Stimulated activated memory B cell treated with anti-CD40 and anti-IgM and Interleukin-4, amounts not matched to agents 10 μg/mL and 1 μg/mL and 100 μg/mL, for 72 hours (primary cell): ENCODE results near the gene SFSWAP.

Source experiments
- ATAC-seq: fragments of 150-1000 bp; cut with Tn5 transposase; 2 replicates; pipeline ENCODE4 v1.10.0; 2021
- H3K27ac Mint-ChIP-seq: one replicate; pipeline ENCODE4 v1.8.0; 2022; ENCODE audit warnings: mild to moderate bottlenecking, mixed read lengths
- H3K27me3 Mint-ChIP-seq: one replicate; pipeline ENCODE4 v1.8.0; 2022; ENCODE audit warnings: mixed read lengths
- H3K36me3 Mint-ChIP-seq: one replicate; pipeline ENCODE4 v1.8.0; 2022; ENCODE audit warnings: mixed read lengths
- H3K4me1 Mint-ChIP-seq: one replicate; pipeline ENCODE4 v1.8.0; 2022; ENCODE audit warnings: mixed read lengths
- H3K4me3 Mint-ChIP-seq: one replicate; pipeline ENCODE4 v1.8.0; 2022; ENCODE audit warnings: mild to moderate bottlenecking, moderate library complexity, mixed read lengths
- H3K9me3 Mint-ChIP-seq: one replicate; pipeline ENCODE4 v1.8.0; 2022; ENCODE audit warnings: mixed read lengths

Gene SFSWAP

GRCh38 chr12:131687346-131688125 lies 23.4 kb upstream of the SFSWAP start:
- H3K27me3 Mint-ChIP-seq = peaks cover 12% of the 10 kb centered on the region
- peaks cover 4% of the 10 kb centered on the region for H3K4me1 Mint-ChIP-seq
- no peaks in the 10 kb centered on the region for H3K36me3 Mint-ChIP-seq
- peaks cover 18% of the 10 kb centered on the region for H3K9me3 Mint-ChIP-seq
- ATAC-seq = no peak
- no peak overlapping the region for H3K27ac Mint-ChIP-seq
- H3K4me3 Mint-ChIP-seq = no peak overlapping the region

- H3K27ac Mint-ChIP-seq = no peak overlapping the region
- H3K36me3 Mint-ChIP-seq = no peaks in the 10 kb centered on the region
- H3K27me3 Mint-ChIP-seq = peaks cover 13% of the 10 kb centered on the region
- H3K9me3 Mint-ChIP-seq = peaks cover 13% of the 10 kb centered on the region
- H3K4me1 Mint-ChIP-seq = no peaks in the 10 kb centered on the region
- no peak overlapping the region for H3K4me3 Mint-ChIP-seq
- no peak for ATAC-seq
These were observed 22.6 kb upstream of the SFSWAP start for GRCh38 chr12:131688131-131688844.

- Mint-ChIP-seq H3K36me3 (no peaks in the 10 kb centered on the region), H3K4me3 (no peak overlapping the region)
- ATAC-seq = no peak
These were observed 22.1 kb upstream of the SFSWAP start for GRCh38 chr12:131688845-131689154.

GRCh38 chr12:131690320-131690719 lies 20.6 kb upstream of the SFSWAP start:
- Mint-ChIP-seq H3K4me1 (no peaks in the 10 kb centered on the region), H3K27ac (no peak overlapping the region), H3K4me3 (no peak overlapping the region), H3K9me3 (peaks cover 13% of the 10 kb centered on the region), H3K36me3 (no peaks in the 10 kb centered on the region), H3K27me3 (peaks cover 28% of the 10 kb centered on the region)
- ATAC-seq = no peak

More at GRCh38 chr12:131688845-131689154, 22.1 kb upstream of the SFSWAP start:
- Mint-ChIP-seq H3K27ac (no peak overlapping the region), H3K27me3 (peaks cover 18% of the 10 kb centered on the region), H3K9me3 (peaks cover 13% of the 10 kb centered on the region), H3K4me1 (no peaks in the 10 kb centered on the region)

GRCh38 chr12:131692431-131692830 lies 18.5 kb upstream of the SFSWAP start:
- Mint-ChIP-seq H3K27me3 (peaks cover 37% of the 10 kb centered on the region), H3K4me3 (no peak overlapping the region), H3K36me3 (no peaks in the 10 kb centered on the region), H3K4me1 (no peaks in the 10 kb centered on the region), H3K27ac (no peak overlapping the region), H3K9me3 (peaks cover 13% of the 10 kb centered on the region)
- ATAC-seq = no peak

GRCh38 chr12:131693149-131693548 lies 17.7 kb upstream of the SFSWAP start:
- Mint-ChIP-seq H3K27me3 (peaks cover 37% of the 10 kb centered on the region), H3K9me3 (peaks cover 11% of the 10 kb centered on the region), H3K27ac (no peak overlapping the region), H3K4me1 (no peaks in the 10 kb centered on the region), H3K4me3 (no peak overlapping the region), H3K36me3 (no peaks in the 10 kb centered on the region)
- no peak for ATAC-seq

GRCh38 chr12:131694116-131694838 lies 16.6 kb upstream of the SFSWAP start:
- Mint-ChIP-seq H3K27me3 (peaks cover 37% of the 10 kb centered on the region), H3K4me1 (no peaks in the 10 kb centered on the region), H3K36me3 (no peaks in the 10 kb centered on the region), H3K27ac (no peak overlapping the region), H3K9me3 (no peaks in the 10 kb centered on the region), H3K4me3 (no peak overlapping the region)
- no peak for ATAC-seq

- Mint-ChIP-seq H3K9me3 (no peaks in the 10 kb centered on the region), H3K4me3 (no peak overlapping the region), H3K4me1 (no peaks in the 10 kb centered on the region), H3K27ac (no peak overlapping the region), H3K27me3 (peaks cover 26% of the 10 kb centered on the region), H3K36me3 (no peaks in the 10 kb centered on the region)
- ATAC-seq = no peak
These were observed 14.9 kb upstream of the SFSWAP start for GRCh38 chr12:131695968-131696367.

- H3K27me3 Mint-ChIP-seq = peaks cover 24% of the 10 kb centered on the region
- no peak overlapping the region for H3K4me3 Mint-ChIP-seq
- no peaks in the 10 kb centered on the region for H3K4me1 Mint-ChIP-seq
- H3K36me3 Mint-ChIP-seq = no peaks in the 10 kb centered on the region
- ATAC-seq = no peak
- H3K9me3 Mint-ChIP-seq = peaks cover 2% of the 10 kb centered on the region
- H3K27ac Mint-ChIP-seq = no peak overlapping the region
These were observed 12.6 kb upstream of the SFSWAP start for GRCh38 chr12:131698286-131698685.

GRCh38 chr12:131699434-131699833 lies 11.5 kb upstream of the SFSWAP start:
- ATAC-seq = no peak
- Mint-ChIP-seq H3K4me3 (no peak overlapping the region), H3K9me3 (peaks cover 8% of the 10 kb centered on the region), H3K27me3 (peaks cover 13% of the 10 kb centered on the region), H3K36me3 (no peaks in the 10 kb centered on the region), H3K4me1 (no peaks in the 10 kb centered on the region), H3K27ac (no peak overlapping the region)

GRCh38 chr12:131700271-131700670 lies 10.6 kb upstream of the SFSWAP start:
- no peaks in the 10 kb centered on the region for H3K4me1 Mint-ChIP-seq
- no peak for ATAC-seq
- H3K36me3 Mint-ChIP-seq = no peaks in the 10 kb centered on the region
- H3K27ac Mint-ChIP-seq = no peak overlapping the region
- peaks cover 10% of the 10 kb centered on the region for H3K27me3 Mint-ChIP-seq
- no peak overlapping the region for H3K4me3 Mint-ChIP-seq
- peaks cover 16% of the 10 kb centered on the region for H3K9me3 Mint-ChIP-seq

- no peak overlapping the region for H3K4me3 Mint-ChIP-seq
- no peaks in the 10 kb centered on the region for H3K27me3 Mint-ChIP-seq
- H3K9me3 Mint-ChIP-seq = peaks cover 16% of the 10 kb centered on the region
- no peak overlapping the region for H3K27ac Mint-ChIP-seq
- no peak for ATAC-seq
- no peaks in the 10 kb centered on the region for H3K36me3 Mint-ChIP-seq
- H3K4me1 Mint-ChIP-seq = no peaks in the 10 kb centered on the region
These were observed 9.0 kb upstream of the SFSWAP start for GRCh38 chr12:131701705-131702572.

- ATAC-seq = no peak
- Mint-ChIP-seq H3K4me1 (no peaks in the 10 kb centered on the region), H3K9me3 (peaks cover 16% of the 10 kb centered on the region), H3K4me3 (no peak overlapping the region), H3K27me3 (no peaks in the 10 kb centered on the region), H3K27ac (no peak overlapping the region), H3K36me3 (no peaks in the 10 kb centered on the region)
These were observed 8.4 kb upstream of the SFSWAP start for GRCh38 chr12:131702573-131702877.

- Mint-ChIP-seq H3K36me3 (no peaks in the 10 kb centered on the region), H3K27ac (no peak overlapping the region), H3K4me3 (no peak overlapping the region), H3K27me3 (no peaks in the 10 kb centered on the region), H3K9me3 (peaks cover 16% of the 10 kb centered on the region), H3K4me1 (no peaks in the 10 kb centered on the region)
- no peak for ATAC-seq
These were observed 7.7 kb upstream of the SFSWAP start for GRCh38 chr12:131703161-131703560.

- no peaks in the 10 kb centered on the region for H3K36me3 Mint-ChIP-seq
- H3K4me1 Mint-ChIP-seq = no peaks in the 10 kb centered on the region
- no peaks in the 10 kb centered on the region for H3K27me3 Mint-ChIP-seq
- H3K4me3 Mint-ChIP-seq = no peak overlapping the region
- peaks cover 16% of the 10 kb centered on the region for H3K9me3 Mint-ChIP-seq
- no peak overlapping the region for H3K27ac Mint-ChIP-seq
- no peak for ATAC-seq
These were observed 6.4 kb upstream of the SFSWAP start for GRCh38 chr12:131704509-131704908.
